Ascending aorta (tissue), 2 donors: ENCODE results near the gene NTMT2. TPM values are rescaled to one million over a fixed set of nuclear protein-coding genes. Genes with fewer than 3 reads are reported as not detected.

Experiments used
- DNase-seq, 2 donors: peaks; one replicate each; pipeline ENCODE4 v3.0.0-alpha.2; 2019; ENCODE audit warnings: low spot score in 2 of 2
- H3K27ac ChIP-seq, 2 donors: fragments of 200-600 bp; sonication (generic); one replicate each; pipeline ENCODE4 v1.5.1; 2016 to 2017; ENCODE audit warnings: mild to moderate bottlenecking in 1 of 2
- H3K27me3 ChIP-seq: fragments of 200-600 bp; sonication (generic); one replicate; pipeline ENCODE4 v1.5.1; 2017
- H3K36me3 ChIP-seq, 2 donors: fragments of 200-600 bp; sonication (generic); one replicate each; pipeline ENCODE4 v1.5.1; 2016
- H3K4me1 ChIP-seq, 2 donors: fragments of 200-600 bp; sonication (generic); one replicate each; pipeline ENCODE4 v1.5.1; 2016 to 2017; ENCODE audit warnings: mild to moderate bottlenecking in 1 of 2
- H3K4me3 ChIP-seq, 2 donors: fragments of 200-600 bp; sonication (generic); one replicate each; pipeline ENCODE4 v1.5.1; 2016 to 2017; ENCODE audit warnings: mild to moderate bottlenecking in 1 of 2
- H3K9me3 ChIP-seq, 2 donors: fragments of 200-600 bp; sonication (generic); one replicate each; pipeline ENCODE4 v1.5.1; 2016
- intact Hi-C: fragments of 100-400 bp; cut with DNase I; formaldehyde crosslinking; loops from one replicate; pipeline ENCODE4 v1.15.1; 2023
- total RNA-seq: library from RNA; depleted of rRNA; stranded (reverse); fragments of >200 nt; gene quantifications from one replicate; pipeline ENCODE4 v1.1.0, GENCODE V29; 2016
- TF ChIP-seq, protein P1 (sequence below), 3 experiments: fragments of 200-600 bp in 2 of 3; fragments of 450-650 bp in 1 of 3; sonication (generic) in 2 of 3; IDR thresholded peaks; one replicate each; pipeline ENCODE4 v1.5.1; 2016 to 2019; ENCODE audit warnings: antibody characterized with exemption in 3 of 3, mild to moderate bottlenecking in 1 of 3, moderate library complexity in 1 of 3

NTMT2 gene
- total RNA-seq, 1 donor from 2014 or later: not detected

GRCh38 chr1:170149241-170149640 is 3.5 kb downstream of the NTMT2 start:
- no peaks in the 10 kb centered on the region for H3K4me1 ChIP-seq
- peaks cover 3 to 6% of the 10 kb centered on the region in 2 donors for H3K9me3 ChIP-seq
- H3K36me3 ChIP-seq: no peaks in the 10 kb centered on the region
- H3K27ac ChIP-seq: no peak overlapping the region
- DNase-seq: no peak
- no peak overlapping the region for H3K4me3 ChIP-seq
- TF ChIP-seq, protein P1, sequence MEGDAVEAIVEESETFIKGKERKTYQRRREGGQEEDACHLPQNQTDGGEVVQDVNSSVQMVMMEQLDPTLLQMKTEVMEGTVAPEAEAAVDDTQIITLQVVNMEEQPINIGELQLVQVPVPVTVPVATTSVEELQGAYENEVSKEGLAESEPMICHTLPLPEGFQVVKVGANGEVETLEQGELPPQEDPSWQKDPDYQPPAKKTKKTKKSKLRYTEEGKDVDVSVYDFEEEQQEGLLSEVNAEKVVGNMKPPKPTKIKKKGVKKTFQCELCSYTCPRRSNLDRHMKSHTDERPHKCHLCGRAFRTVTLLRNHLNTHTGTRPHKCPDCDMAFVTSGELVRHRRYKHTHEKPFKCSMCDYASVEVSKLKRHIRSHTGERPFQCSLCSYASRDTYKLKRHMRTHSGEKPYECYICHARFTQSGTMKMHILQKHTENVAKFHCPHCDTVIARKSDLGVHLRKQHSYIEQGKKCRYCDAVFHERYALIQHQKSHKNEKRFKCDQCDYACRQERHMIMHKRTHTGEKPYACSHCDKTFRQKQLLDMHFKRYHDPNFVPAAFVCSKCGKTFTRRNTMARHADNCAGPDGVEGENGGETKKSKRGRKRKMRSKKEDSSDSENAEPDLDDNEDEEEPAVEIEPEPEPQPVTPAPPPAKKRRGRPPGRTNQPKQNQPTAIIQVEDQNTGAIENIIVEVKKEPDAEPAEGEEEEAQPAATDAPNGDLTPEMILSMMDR (IDR thresholded peaks at IDR 0.05): no peak
- no peaks in the 10 kb centered on the region for H3K27me3 ChIP-seq
- intact Hi-C loops: no loop called here

DNA sequence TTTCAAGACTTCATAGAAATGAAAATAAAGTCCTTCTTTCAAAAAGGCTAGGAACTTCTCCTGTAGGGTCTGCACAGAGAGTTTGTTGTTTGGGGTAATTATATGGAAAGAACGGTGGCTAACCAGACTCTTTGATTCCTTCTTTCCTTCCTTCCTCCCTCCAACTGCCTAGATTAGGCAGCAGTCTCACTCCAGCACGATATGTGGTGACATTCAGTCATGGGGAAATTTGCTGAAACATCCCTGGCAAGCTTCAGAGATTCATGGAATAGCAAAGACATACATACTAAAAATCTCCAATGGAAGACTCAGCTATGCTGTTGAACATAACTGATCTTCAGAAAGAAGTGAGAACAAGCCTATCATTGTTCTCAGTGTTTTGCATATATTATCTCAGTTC is 4.3 kb downstream of the NTMT2 start:
- TF ChIP-seq, protein P1 (IDR thresholded peaks at IDR 0.05): no peak
- Histone ChIP-seq H3K36me3 (no peaks in the 10 kb centered on the region), H3K27ac (no peak overlapping the region), H3K9me3 (peaks cover 3 to 6% of the 10 kb centered on the region in 2 donors), H3K27me3 (no peaks in the 10 kb centered on the region), H3K4me1 (no peaks in the 10 kb centered on the region), H3K4me3 (no peak overlapping the region)
- intact Hi-C loops: no loop called here
- DNase-seq: no peak

DNA sequence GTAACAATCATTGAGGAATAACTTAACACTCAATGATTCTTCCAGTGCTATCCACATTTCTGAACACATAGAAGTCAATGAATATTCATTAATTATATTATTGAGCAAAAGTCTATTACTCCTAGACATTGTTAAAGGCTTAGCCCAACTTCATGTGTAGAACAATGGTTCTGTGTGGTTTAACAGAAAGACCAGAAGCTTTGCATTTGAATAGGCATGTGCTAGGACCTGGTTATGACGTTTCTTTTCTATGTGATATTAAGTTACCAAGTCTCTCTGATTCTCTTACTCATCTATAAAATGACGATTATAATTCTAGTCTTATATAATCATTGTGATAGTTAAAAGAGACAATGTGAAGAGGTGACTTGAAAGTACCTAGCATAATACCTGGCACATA is 5.2 kb downstream of the NTMT2 start:
- Histone ChIP-seq H3K36me3 (no peaks in the 10 kb centered on the region), H3K9me3 (peaks cover 3 to 6% of the 10 kb centered on the region in 2 donors), H3K27ac (no peak overlapping the region), H3K4me1 (no peaks in the 10 kb centered on the region), H3K4me3 (no peak overlapping the region), H3K27me3 (no peaks in the 10 kb centered on the region)
- DNase-seq: no peak
- intact Hi-C loops: no loop called here
- TF ChIP-seq, protein P1 (IDR thresholded peaks at IDR 0.05): no peak

DNA sequence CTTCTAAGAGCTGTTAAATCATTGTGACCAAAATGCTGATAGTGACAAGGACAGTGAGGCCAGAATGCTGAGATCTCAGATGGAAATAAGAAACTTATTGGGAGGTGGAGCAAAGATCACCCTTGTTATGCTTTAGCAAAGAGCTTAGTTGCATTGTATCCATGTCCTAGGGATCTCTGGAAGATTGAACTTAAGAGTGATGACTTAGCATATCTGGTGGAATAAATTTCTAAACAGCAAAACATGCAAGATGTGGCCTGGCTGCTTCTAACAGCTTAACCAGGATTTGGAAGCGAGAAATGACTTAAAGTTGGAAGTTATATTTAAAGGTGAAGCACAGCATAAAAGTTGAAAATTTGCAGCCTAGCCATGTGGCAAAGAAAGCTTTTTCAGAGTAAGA is 7.7 kb downstream of the NTMT2 start:
- intact Hi-C loops: no loop called here
- Histone ChIP-seq H3K4me3 (no peak overlapping the region), H3K4me1 (peaks cover 0 to 5% of the 10 kb centered on the region in 2 donors), H3K27me3 (no peaks in the 10 kb centered on the region), H3K9me3 (peaks cover 3 to 6% of the 10 kb centered on the region in 2 donors), H3K27ac (no peak overlapping the region), H3K36me3 (no peaks in the 10 kb centered on the region)
- TF ChIP-seq, protein P1 (IDR thresholded peaks at IDR 0.05): no peak
- DNase-seq: no peak

DNA sequence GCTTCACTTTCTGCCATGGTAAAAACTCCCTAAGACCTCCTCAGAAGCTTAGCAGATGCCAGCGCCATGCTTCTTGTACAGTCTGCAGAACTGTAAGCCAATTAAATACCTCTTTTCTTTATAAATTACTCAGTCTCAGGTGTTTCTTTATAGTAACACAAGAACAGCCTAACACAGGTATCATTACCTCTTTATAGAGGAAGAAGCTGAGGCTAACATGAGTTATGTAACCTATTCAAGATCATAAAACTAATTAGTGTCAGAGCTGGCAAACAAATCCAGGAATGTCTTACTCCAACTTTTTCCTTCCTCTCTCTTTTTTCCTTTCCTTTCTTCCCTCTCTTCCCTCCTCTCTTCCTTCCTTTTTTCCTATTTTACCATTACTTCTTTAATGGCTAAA is 9.3 kb downstream of the NTMT2 start:
- peaks cover 0 to 5% of the 10 kb centered on the region in 2 donors for H3K4me1 ChIP-seq
- H3K27me3 ChIP-seq: no peaks in the 10 kb centered on the region
- TF ChIP-seq, protein P1 (IDR thresholded peaks at IDR 0.05): no peak
- no peaks in the 10 kb centered on the region for H3K36me3 ChIP-seq
- H3K4me3 ChIP-seq: no peak overlapping the region
- no peak for DNase-seq
- intact Hi-C loops: no loop called here
- H3K9me3 ChIP-seq: peaks cover 3 to 6% of the 10 kb centered on the region in 2 donors
- no peak overlapping the region for H3K27ac ChIP-seq

- no peak overlapping the region for H3K27ac ChIP-seq
- H3K9me3 ChIP-seq: peaks cover 3 to 6% of the 10 kb centered on the region in 2 donors
- no peaks in the 10 kb centered on the region for H3K27me3 ChIP-seq
- no peak overlapping the region for H3K4me3 ChIP-seq
- TF ChIP-seq, protein P1 (IDR thresholded peaks at IDR 0.05): no peak
- intact Hi-C loops: no loop called here
- peaks cover 0 to 5% of the 10 kb centered on the region in 2 donors for H3K4me1 ChIP-seq
- no peak for DNase-seq
- no peaks in the 10 kb centered on the region for H3K36me3 ChIP-seq
These were observed 10.8 kb downstream of the NTMT2 start for GRCh38 chr1:170156594-170156993.
